Measurements from ENCODE around the gene AOPEP. TPM values are rescaled to one million over a fixed set of nuclear protein-coding genes. Genes with fewer than 3 reads are reported as not detected.
A peak's percentile ranks its signal among the peaks of the same experiment; 100 is the strongest.

The AOPEP gene
- total and polyA plus RNA-seq, 3 donors from 2014 or later, result 31.4 to 95.0 (median 80.4) TPM

DNA sequence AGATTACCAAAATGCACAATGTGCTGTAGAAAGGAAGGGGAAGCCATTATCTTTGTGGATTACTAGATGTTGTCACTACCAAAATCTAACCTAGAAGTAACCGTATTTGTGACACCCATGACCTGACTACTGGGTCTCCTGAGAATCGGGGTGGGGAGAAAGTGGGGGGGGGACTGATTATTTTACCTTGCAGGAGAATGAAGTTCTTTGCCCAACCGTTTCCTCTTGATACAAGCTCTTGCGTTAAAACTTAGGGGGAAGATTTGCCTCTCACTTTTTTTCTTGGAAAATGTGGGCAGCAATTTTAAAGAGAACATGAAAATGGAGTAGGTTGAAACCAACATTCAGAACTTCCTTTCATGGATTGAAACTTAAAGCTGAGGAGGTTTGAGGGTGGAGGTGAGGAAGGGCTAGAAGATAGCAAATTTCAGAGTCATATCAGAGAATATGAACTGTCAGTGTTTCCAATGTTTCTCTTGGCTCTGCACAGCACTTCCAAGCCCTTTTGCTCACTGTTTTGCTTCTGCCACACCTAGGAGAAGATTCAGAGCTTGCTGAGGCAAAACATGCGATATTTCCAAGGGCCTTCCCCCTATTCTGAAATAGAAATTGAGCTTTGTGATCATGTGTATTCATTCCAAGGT is 280.8 kb downstream of the AOPEP start:
- no peaks in the 10 kb centered on the region for H3K36me3 ChIP-seq (ENCODE audit: low read depth, missing control alignments)
- peak overlapping the region; percentile 93 to 97 for H3K27ac ChIP-seq
- 32 to 35% methylated on average over 5 of the region's 5 CpGs for WGBS, 2 donors
- H3K9me3 ChIP-seq, result no peaks in the 10 kb centered on the region
- DNase-seq, result no peak
- H3K27me3 ChIP-seq, result no peaks in the 10 kb centered on the region
- peaks cover 5% of the 10 kb centered on the region for H3K4me1 ChIP-seq
- intact Hi-C loops (cut with DNase I; ENCODE audit: low total_unique reads), result no loop called here
- TF ChIP-seq, protein P1, sequence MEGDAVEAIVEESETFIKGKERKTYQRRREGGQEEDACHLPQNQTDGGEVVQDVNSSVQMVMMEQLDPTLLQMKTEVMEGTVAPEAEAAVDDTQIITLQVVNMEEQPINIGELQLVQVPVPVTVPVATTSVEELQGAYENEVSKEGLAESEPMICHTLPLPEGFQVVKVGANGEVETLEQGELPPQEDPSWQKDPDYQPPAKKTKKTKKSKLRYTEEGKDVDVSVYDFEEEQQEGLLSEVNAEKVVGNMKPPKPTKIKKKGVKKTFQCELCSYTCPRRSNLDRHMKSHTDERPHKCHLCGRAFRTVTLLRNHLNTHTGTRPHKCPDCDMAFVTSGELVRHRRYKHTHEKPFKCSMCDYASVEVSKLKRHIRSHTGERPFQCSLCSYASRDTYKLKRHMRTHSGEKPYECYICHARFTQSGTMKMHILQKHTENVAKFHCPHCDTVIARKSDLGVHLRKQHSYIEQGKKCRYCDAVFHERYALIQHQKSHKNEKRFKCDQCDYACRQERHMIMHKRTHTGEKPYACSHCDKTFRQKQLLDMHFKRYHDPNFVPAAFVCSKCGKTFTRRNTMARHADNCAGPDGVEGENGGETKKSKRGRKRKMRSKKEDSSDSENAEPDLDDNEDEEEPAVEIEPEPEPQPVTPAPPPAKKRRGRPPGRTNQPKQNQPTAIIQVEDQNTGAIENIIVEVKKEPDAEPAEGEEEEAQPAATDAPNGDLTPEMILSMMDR (IDR thresholded peaks at IDR 0.05), result no peak
- TF ChIP-seq POLR2A (IDR thresholded peaks at IDR 0.05), result no peak
- peak overlapping the region; percentile 12 to 75 for H3K4me3 ChIP-seq

DNA sequence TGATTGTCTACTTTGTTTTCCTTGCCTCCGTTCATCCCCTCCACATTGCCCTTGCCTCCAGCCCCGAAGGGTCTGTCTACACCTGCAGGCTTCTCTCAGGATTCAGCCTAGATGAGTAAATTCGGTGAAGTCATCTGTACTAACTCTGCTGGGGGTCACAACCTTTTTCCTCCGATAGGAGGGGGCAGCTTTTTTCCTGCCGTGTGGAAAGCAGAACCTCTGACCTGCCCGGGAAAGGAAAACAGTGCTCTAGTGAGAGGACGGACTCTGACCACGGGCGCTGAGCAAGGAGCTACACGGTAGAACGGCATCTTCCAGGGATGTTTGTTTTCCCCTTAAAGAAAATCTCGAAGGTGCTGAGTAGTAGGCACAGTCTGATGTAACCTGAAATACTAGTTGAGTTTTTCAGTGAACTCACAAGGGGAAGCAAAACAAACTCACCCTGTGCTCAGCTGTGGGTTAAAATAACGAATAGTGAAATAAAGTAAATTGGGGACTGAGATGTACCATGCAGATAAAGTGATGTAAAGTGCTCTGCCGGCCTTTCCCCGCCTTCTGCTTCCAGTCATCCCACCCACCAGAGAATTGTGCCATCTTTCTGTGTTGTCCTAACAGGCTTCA is 281.8 kb downstream of the AOPEP start:
- DNase-seq, result no peak
- peak overlapping the region; percentile 93 to 97 for H3K27ac ChIP-seq
- H3K4me1 ChIP-seq, result no peaks in the 10 kb centered on the region
- H3K27me3 ChIP-seq, result no peaks in the 10 kb centered on the region
- no peaks in the 10 kb centered on the region for H3K36me3 ChIP-seq (ENCODE audit: low read depth, missing control alignments)
- H3K4me3 ChIP-seq, result peak overlapping the region; percentile 2 to 5
- no peak for TF ChIP-seq POLR2A (IDR thresholded peaks at IDR 0.05)
- TF ChIP-seq, protein P1 (IDR thresholded peaks at IDR 0.05), result no peak
- intact Hi-C loops (cut with DNase I; ENCODE audit: low total_unique reads), result no loop called here
- WGBS, 2 donors, result 49 to 50% methylated on average over 15 of the region's 15 CpGs
- H3K9me3 ChIP-seq, result no peaks in the 10 kb centered on the region

DNA sequence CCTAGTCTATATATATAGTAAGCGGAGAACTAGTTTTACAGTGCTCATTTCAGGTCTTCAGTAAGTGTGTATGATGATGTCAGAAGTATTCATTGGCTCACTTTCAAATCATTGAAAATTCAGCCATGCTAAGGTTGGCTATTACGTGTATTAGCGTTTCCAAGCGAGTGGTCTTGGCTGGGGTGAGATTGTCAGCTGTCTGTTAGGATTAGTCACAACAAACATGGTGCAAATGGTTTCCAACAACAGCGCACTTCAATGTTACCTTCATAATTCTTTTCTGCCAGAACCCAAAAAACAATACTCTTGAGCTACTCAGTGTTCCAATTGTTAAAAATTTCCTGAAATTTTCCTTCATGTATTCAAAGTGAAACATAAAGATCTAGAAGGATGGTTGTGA is 283.0 kb downstream of the AOPEP start:
- peak overlapping the region; percentile 53 to 97 for H3K27ac ChIP-seq
- TF ChIP-seq POLR2A (IDR thresholded peaks at IDR 0.05), result no peak
- TF ChIP-seq, protein P1 (IDR thresholded peaks at IDR 0.05), result no peak
- intact Hi-C loops (cut with DNase I; ENCODE audit: low total_unique reads), result no loop called here
- H3K4me1 ChIP-seq, result no peaks in the 10 kb centered on the region
- no peaks in the 10 kb centered on the region for H3K27me3 ChIP-seq
- H3K9me3 ChIP-seq, result no peaks in the 10 kb centered on the region
- WGBS, 2 donors, result 90 to 92% methylated on average over 5 of the region's 5 CpGs
- H3K36me3 ChIP-seq (ENCODE audit: low read depth, missing control alignments), result no peaks in the 10 kb centered on the region
- H3K4me3 ChIP-seq, result no peak overlapping the region
- DNase-seq, result no peak

DNA sequence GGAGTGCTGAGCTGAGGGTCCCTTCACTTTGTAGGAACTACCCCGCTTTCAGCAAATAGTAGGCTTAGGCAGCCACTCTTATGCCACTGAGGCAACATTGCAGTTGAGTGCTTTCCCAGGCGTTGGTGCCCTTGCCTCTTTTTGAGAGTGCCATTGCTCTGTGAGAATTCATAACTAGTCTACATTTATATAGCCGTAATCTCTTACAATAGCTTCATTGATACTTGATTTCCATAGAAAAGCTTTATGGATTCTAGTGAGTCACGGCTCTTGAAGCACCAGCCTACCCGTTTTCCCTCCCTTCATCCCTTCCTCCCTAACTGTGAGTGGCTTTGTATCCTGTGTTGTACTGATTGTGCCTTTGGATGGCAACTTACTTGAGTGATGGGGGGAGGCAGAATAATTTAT is 283.9 kb downstream of the AOPEP start:
- Histone ChIP-seq H3K9me3 (no peaks in the 10 kb centered on the region), H3K27me3 (no peaks in the 10 kb centered on the region), H3K36me3 (ENCODE audit: low read depth, missing control alignments) (no peaks in the 10 kb centered on the region), H3K4me1 (no peaks in the 10 kb centered on the region), H3K27ac (no peak overlapping the region), H3K4me3 (no peak overlapping the region)
- TF ChIP-seq, protein P1 (IDR thresholded peaks at IDR 0.05), result no peak
- no peak for TF ChIP-seq POLR2A (IDR thresholded peaks at IDR 0.05)
- no peak for DNase-seq
- 75 to 82% methylated on average over 5 of the region's 5 CpGs for WGBS, 2 donors
- intact Hi-C loops (cut with DNase I; ENCODE audit: low total_unique reads), result no loop called here

All from testis (tissue), 3 donors.